ENCODE data around the gene CD37. TPM values are rescaled to one million over a fixed set of nuclear protein-coding genes. Genes with fewer than 3 reads are reported as not detected.

The CD37 gene
- total RNA-seq, 1 experiment from 2014 or later = not detected

- Histone ChIP-seq H3K79me1 (ENCODE audit: insufficient read depth, low read depth, low read length, poor library complexity, severe bottlenecking) (no peaks in the 10 kb centered on the region), H4K8ac (replicated peaks; ENCODE audit: insufficient read length, low read depth, low read length) (no peak overlapping the region), H3K23ac (ENCODE audit: insufficient read length, low read depth, low read length) (no peak overlapping the region), H3K27ac (ENCODE audit: insufficient read length, low read depth, low read length) (no peak overlapping the region), H3T11ph (ENCODE audit: low read length) (no peak overlapping the region), H2BK120ac (ENCODE audit: low read depth, low read length, poor library complexity, severe bottlenecking) (no peak overlapping the region), H4K5ac (ENCODE audit: insufficient read length, low read depth, low read length) (no peak overlapping the region), H3K4me2 (ENCODE audit: insufficient read depth, insufficient read length, low read length) (no peak overlapping the region), H2BK12ac (ENCODE audit: insufficient read length, low read depth, low read length) (no peak overlapping the region), H3K9me3 (ENCODE audit: control insufficient read depth, low read depth, low read length) (no peaks in the 10 kb centered on the region), H3K14ac (ENCODE audit: insufficient read depth, low read length) (no peak overlapping the region), H3K27me3 (ENCODE audit: insufficient read depth, low read length) (no peaks in the 10 kb centered on the region), H3K4me1 (ENCODE audit: insufficient read depth, low read length) (no peaks in the 10 kb centered on the region), H3K9ac (ENCODE audit: extremely low read depth, insufficient read length, low read length) (no peak overlapping the region), H2AK5ac (ENCODE audit: insufficient read length, low read length) (no peak overlapping the region), H2BK5ac (ENCODE audit: insufficient read length, low read length) (no peak overlapping the region), H4K20me1 (ENCODE audit: control insufficient read depth, insufficient read depth, insufficient read length) (no peaks in the 10 kb centered on the region), H2BK15ac (ENCODE audit: low read depth, low read length) (no peak overlapping the region), H3K56ac (ENCODE audit: insufficient read length, low read depth, low read length) (no peak overlapping the region), H3K23me2 (ENCODE audit: insufficient read length, low read depth, low read length, poor library complexity, severe bottlenecking) (no peaks in the 10 kb centered on the region), H3K18ac (ENCODE audit: insufficient read length, low read depth, low read length) (no peak overlapping the region), H3K79me2 (ENCODE audit: insufficient read depth, low read length) (no peaks in the 10 kb centered on the region), H2BK20ac (ENCODE audit: low read depth, low read length, poor library complexity, severe bottlenecking) (no peak overlapping the region), H3K4ac (ENCODE audit: low read depth, low read length) (no peak overlapping the region), H4K91ac (ENCODE audit: insufficient read length, low read depth, low read length) (no peak overlapping the region), H2AFZ (ENCODE audit: low read length) (no peak overlapping the region)
- Mint-ChIP-seq H3K27ac (no peak overlapping the region), H3K4me3 (no peak overlapping the region; a peak in 1 of 5 replicates), H3K27me3 (ENCODE audit: low read depth) (no peaks in the 10 kb centered on the region; the same call in 1 of the 2 replicates), H3K36me3 (ENCODE audit: insufficient read depth in 1 of 3, low read depth in 3 of 3) (peaks cover 0 to 26% (median 13%) of the 10 kb centered on the region in 3 experiments; a peak in 5 of 7 replicates), H3K4me1 (no peaks in the 10 kb centered on the region), H3K9me3 (no peaks in the 10 kb centered on the region)
- no peak for TF ChIP-seq CTCF (conservative IDR thresholded peaks at IDR 0.05)
- no peak for DNase-seq
- WGBS (ENCODE audit: extremely low coverage, insufficient read length, low lambda C conversion rate) = no CpG with 5 or more reads among the region's 6 CpGs
These were observed 26.1 kb upstream of the CD37 start for GRCh38 chr19:49309087-49309486.

Data from H9 (cell line).